GM18907 (cell line): ENCODE data around the gene STK38L.
A peak's percentile ranks its signal among the peaks of the same experiment; 100 is the strongest.

Experiments used
- ATAC-seq: cut with Tn5 transposase; IDR thresholded peaks from one replicate; pipeline ENCODE4 v1.9.1; 2021; ENCODE audit warnings: mild to moderate bottlenecking, moderate library complexity; ENCODE audit not compliant: unreplicated experiment

The STK38L gene

DNA sequence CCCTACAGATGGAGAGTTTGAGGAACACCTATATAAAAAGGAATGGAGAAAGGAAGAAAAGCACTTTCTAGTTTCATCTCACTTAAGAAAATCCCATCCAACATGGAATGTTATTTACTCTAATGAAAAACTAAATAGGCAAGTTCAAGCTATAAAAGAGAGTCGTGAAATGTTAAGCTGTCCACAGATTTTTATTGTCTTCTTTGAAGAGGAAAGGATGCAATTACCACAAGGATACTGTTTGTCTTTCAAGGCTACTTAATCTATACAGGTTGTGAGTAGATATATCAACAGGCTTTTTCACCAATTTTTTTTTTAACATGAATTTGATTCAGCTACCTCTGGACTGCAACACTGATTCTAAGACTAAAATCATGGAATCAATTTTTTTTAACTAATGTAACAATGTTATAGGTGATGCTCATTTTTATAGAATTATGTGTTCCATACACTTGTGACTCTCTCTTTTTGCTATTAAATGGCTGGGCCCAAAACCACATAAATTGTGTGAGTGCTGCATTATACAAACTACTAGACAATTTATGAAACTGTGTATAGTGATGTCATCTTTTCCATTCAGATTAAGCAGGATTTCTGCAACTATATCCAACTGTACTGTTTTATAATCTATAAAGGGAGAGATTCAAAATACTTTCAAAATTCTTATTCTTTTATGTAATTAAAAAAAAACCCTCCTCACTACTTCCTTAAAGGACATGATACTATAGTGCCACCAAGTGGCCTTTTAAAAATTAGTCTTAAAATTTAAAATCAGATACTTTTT lies 61.8 kb downstream of the STK38L start:
- ATAC-seq = no peak

GRCh38 chr12:27309293-27309994 lies 65.4 kb downstream of the STK38L start:
- ATAC-seq = peak; percentile 54

- ATAC-seq = peak; percentile 48
Measured at GRCh38 chr12:27309995-27310315, 65.9 kb downstream of the STK38L start.

GRCh38 chr12:27316947-27317346 lies 72.9 kb downstream of the STK38L start:
- no peak for ATAC-seq

- no peak for ATAC-seq
Measured at GRCh38 chr12:27319409-27319808, 75.3 kb downstream of the STK38L start.

DNA sequence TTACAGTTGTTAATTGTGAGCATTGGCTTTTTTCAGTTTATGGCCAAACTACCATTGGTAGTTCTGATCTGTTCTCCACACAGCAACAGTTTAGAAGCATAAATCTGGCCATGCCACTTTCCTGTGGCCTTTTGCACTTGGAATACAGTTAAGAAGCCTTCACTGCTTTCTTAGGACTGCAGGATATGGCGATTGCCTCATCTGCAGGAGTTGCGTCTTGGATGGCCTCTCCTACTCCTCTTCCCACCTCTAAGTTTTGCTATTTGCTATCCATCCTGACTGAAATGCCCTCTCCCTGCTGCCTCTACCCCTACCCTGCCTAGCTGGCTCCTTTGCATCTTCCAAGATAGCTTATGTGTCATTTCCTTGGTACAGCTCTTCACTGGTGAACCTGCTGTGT lies 75.8 kb downstream of the STK38L start:
- no peak for ATAC-seq

GRCh38 chr12:27324530-27324929 lies 80.4 kb downstream of the STK38L start:
- no peak for ATAC-seq

DNA sequence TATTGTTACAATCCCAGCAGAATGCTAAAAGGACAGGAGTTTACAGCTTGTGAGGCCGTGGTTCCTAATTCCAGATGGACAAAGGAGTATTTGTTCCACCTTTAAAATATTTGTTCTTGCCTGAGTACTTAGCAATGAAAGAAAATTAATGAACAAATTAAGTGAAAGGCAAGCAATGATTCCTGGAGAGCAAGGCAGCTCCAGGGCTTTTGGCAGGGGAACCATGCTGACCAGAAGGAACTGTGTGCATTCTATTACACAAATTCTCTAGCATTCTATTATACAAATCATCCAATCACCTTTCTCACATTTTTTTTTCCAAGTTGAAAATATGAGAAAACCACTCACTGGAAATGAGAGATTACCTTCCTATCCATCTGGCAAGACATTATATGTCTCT lies 86.8 kb downstream of the STK38L start:
- ATAC-seq = no peak

DNA sequence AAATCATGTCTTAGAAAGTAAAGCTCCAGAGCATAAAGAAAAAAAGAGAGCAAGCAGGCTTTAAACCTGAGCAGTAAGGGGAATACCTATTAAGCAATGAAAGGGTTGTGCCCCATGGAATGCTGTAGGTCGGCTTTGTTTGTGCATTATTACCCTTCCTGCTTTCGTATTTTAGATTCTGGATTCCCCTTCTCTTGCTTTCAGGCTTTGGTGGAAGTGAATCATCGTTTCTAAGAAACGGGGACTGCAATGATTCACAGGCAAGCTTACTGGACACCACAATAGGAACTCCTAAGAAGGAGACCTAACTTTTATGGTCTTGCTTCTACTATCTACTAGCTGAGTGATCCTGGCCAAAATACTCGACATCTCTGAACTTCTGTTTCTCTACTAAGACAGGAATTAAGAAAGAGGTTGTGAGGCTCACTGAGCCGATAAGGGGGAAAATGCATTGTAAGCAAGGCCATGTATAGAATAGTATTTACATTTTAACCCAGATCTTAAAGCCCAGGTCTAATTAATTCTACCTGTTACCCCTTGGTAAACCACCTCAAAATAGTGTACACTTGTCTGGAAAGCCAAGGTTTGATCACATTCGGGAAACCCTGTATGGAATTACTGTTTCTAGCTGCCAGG lies 87.3 kb downstream of the STK38L start:
- ATAC-seq = peak; percentile 35

- no peak for ATAC-seq
Measured at GRCh38 chr12:27331927-27332324, 87.8 kb downstream of the STK38L start.

GRCh38 chr12:27332407-27332713 lies 88.3 kb downstream of the STK38L start:
- no peak for ATAC-seq

DNA sequence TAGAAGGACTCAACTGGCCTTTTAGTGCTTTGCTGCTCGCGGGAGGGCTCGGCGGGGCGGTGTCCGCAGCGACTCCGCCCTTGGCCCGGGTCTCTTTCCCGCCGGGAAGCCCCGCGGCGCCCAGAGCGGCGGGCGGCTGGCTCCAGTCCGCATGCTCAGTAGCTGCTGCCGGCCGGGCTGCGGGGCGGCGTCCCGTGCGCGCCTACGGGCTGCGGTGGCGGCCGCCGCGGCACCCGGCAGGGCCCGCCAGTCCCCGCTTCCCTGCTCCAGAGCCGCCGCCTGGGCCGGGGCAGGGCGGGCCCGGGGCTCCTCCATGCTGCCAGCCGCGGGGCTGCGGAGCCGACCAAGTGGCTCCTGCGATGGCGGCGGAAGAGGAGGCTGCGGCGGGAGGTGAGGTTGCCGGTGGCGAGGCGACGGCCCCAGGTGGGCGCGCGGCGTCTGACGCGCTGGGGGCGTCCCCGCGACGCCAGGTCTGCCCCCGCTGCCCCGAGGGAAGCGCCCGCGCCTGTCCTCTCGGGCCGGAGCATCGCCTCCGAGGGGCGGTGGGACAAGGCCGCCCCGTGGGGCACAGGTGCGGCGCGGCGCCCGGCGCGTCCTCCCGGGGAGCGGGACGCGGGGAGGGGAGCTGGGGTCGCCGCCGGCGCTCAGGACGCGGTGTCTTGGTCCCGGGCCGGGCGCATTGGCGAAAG lies 88.8 kb downstream of the STK38L start, which contains the start of gene BMAL2:
TSS of gene BMAL2 (plus strand) at position 123 of the 689 bp plus-strand sequence. CDS start at position 360, 237 bp downstream.
- peak; percentile 40 for ATAC-seq

- peak; percentile 31 for ATAC-seq
Measured at GRCh38 chr12:27333403-27334009, 89.4 kb downstream of the STK38L start.

DNA sequence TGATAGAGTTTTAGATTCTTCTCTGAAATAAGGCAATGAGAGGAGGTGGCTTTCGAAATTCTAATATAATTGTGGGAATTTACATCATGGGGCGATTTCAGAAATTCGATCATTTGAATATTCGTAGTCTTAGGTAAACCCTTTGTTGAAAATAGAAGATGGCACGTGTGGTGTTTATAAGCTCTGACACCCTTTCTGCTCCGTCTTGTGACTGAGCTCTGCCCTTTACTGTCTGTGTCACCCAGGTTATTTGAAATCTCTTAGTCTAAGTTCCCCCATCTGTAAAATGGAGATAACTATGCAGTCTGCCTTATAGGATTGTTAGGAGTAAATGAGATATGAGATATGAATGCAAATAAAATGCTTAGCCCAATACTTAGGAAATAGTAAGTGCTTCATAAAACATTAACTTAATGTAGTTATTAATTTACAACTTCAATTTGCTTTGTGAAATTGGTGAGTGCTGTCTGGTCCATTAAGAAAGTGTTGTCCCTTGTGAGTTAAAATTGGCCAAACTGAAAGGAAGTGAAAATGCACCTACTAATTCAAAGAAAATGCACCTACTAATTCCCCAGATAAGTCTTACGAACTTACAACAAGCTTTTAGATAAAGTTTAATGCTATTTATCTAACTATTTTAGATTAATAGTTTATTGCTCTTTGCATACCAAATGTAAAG lies 90.1 kb downstream of the STK38L start:
- no peak for ATAC-seq

DNA sequence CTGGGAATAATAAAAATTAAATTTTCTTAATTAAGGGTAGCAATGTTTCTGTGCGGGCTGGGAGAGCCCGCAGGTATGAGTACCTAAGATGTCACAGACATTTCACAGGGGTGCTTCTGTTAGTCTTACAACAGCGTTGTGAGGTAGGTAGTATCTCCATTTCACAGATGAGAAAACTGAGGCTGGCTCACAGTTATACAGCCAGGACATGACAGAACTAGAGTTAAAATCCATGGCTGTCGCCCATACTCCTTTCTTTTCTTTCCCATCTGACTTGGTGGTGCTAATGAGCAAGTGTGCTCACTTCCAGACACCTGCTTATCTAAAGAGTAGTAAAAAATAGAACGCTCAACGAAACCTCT lies 90.6 kb downstream of the STK38L start:
- ATAC-seq = no peak

DNA sequence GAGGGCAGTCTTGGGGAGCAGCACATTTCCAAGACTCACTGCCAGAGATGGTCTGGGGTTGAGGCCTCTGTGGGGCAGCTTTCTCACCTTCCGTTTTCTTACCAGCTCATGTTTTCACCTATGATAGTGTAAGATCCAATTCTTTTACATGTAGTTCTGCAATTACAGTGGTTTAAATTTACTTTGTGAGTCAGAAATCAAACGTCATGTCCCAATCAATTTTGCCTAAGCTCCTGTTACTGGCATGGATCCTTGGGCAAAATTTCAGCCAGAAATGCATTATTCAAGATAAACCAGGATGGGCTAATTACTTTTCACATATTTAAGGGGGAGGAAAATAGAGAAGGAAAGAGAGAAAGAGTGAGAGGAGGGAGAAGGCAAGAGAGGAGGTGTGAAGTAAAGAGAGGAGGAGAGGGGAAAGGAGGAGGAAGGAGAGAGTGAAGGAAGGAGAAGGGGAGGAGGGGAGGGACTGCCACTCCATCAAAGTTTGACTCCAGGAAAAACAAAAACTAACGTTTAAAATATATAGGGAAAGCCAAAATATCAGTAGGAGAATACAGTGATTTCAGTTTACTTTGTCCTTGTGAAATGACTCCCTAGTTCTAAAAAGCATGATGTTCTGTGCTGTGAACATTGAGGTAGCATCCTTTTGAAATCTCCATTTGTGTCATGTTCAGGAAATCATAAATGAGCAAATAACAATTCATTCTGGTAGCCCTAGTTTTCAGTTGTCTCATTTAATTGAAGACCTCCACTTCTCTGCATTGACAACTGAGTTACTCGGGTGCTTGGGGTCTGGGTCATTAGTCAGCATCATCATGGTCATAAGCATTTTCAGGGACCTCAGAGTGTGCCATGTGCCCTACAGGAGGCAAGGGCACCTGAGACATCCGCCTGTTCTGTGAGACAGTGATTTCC lies 91.5 kb downstream of the STK38L start:
- ATAC-seq = no peak

DNA sequence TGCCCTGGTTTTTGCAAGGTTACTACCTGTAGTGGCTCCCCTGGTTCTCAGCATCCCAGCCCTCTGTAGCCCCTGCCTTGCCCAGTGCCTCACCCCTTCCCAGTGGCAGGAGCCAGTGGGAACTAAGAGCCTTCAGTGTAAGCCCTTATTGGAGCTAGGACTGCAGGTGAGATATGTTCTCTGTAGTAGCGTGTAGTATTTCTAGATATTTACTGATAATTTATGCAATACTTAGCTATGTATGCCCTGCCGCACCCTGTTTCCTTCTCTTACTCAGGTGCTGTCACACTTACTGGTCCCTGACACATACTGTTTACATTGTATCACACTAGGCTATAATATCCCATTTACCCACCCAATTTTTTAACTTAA lies 92.2 kb downstream of the STK38L start:
- ATAC-seq = no peak

DNA sequence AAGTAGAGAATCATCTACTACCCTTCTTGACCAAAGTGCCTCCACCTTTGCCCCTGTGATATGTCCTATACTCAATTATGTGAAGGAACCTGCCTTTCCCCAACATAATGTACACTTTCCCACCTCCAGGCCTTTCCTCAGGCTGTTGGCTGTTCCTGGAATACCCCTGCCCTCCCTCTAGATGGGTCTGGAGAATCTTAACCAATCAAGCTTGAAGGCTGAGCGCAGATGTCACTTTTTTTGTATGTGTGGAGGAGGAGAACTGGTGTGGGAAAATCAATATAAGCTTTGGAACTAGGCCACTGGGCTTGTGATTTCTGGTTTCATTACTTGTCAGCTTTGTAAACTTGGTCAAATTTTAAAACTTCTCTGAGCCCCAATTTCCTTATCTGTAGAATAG lies 93.3 kb downstream of the STK38L start:
- no peak for ATAC-seq

GRCh38 chr12:27338473-27338872 lies 94.4 kb downstream of the STK38L start:
- no peak for ATAC-seq

- ATAC-seq = no peak
Measured at GRCh38 chr12:27340971-27341370, 96.9 kb downstream of the STK38L start.
